HG02623 (cell line): ENCODE data around the gene MS4A18.

Experiments used
- ATAC-seq: cut with Tn5 transposase; IDR thresholded peaks from one replicate; pipeline ENCODE4 v1.9.1; 2021; ENCODE audit warnings: moderate library complexity; ENCODE audit not compliant: unreplicated experiment

Gene MS4A18

DNA sequence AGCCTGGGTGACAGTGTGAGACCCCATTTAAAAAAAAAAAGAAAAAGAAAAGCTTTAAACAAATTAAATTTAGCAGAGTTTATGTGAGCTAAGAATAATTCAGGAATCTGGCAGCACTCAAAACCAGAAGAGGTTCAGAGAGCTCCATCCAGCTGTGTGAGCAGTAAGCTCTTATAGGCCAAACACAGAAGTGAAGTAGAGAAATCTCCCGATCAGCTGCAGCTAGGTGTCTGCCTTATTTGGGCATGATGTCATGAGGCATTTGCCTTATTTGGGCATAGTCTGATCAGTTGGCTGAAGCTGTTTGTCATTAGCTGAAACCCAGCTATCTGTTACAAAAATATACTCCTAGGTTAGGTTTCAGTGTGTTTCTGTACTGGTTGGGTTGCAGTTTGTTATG, 40.4 kb downstream of the MS4A18 start:
- peak; percentile 41 for ATAC-seq

DNA sequence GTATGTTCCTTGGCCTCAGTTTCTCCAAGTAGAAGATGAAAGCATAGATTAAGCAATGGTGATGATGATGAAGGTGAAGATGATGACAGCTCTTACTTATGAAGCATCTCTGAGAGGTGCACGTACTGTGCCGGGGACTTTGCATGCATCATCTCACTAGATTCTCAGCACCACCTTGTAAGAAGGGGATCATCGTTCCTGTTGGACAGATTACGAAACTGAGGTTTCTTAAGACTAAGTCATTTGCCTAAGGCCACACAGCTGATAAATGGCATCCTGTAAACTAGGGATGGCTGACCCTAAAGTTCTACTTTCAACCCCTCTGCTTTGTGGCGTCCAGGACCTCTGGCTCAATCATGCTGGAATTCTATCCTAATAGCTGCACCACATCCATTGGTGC, 40.8 kb downstream of the MS4A18 start:
- no peak for ATAC-seq

DNA sequence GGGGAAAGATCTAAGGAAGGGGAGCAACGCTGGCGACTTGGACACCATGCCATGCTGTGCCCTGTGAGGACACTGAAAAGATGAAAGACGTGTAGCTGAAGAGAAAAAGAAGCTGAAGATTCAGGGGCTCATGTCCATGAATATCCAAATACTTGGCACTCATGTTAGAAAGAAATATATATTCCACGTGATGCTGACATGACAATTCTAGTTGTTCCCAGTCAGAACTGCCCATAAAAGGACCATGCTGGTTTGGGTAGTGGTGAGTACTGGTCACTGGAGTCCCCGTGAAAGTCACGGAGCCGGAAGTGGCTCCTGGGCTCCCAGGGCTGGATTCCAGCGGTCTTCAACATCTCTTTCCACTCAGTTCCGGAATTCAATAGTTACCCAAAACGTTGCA, 42.0 kb downstream of the MS4A18 start:
- no peak for ATAC-seq

DNA sequence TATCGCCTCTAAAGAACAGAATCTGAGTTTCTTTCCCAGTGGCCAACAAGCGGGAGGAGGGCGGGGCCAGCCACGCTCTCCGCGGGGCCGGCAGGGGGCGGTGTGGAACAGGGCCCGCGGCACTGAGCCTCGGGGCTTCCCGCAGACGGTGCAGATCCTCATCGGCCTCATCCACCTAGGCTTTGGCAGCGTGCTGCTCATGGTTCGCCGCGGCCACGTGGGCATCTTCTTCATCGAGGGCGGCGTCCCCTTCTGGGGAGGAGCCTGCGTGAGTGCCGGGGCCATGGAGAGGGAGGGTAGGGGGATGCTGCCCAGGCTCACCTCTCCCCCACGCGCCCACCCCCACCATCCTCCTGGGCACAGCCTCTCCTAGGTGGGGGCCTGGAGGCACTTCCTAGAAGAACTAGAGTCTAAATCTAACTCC, 42.9 kb downstream of the MS4A18 start:
- no peak for ATAC-seq

DNA sequence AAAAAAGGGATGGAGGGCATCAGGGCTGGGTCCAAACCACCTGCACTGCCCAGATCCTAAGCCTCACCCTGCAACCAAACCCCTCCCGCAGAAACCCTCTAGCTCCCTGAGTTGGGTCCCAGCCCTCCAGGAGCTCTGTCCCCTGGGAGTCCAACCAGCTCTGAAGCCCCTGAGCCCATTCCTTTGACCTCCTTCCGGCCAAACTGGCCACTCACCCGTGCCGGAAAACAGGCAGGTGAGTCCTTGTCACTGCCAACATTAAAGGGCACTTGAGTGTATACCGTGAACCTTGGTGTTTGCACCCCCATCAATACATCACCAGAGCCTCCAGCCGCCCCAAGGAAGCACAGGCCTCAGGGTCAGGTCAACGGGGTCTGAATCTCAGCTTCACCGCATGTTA, 43.7 kb downstream of the MS4A18 start:
- ATAC-seq, result no peak

DNA sequence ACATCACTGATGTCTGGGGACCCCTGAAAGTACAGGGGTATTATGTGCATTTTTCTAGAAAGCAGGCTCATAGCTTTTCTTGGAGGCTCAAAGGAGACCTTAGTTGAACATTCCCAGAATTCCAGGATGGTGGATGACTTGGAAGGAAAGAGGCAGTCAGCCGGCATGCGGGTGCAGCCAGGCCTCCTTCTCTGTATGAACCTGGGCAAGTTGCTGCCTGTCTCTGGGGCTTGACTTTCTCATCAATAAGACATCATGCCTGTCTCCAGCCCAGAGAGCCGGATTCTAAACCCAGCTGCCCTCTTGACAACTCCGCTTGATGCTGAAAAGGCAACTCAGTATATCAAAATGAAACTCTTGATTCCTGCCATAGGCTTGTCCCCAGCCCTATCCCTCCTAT, 44.8 kb downstream of the MS4A18 start:
- ATAC-seq, result no peak

DNA sequence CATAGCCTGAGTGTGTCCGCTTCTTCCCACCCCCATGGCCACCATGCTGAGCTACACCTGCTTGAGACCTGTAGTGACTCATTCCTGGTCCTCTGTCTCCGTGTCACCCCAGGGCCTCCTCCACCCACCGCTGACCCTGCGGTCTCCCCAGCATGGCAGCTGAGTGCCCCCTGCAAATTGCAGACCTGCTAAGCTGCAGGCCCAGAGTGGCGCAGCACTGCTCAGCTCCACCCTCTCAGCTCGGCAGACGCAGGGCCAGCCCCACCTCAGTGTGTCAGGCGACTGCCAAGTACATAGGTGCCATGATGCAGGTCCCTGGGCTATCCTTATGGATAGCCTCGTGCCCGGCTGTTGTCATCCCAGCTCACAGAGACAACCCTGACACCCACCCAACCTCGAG, 45.3 kb downstream of the MS4A18 start:
- no peak for ATAC-seq

DNA sequence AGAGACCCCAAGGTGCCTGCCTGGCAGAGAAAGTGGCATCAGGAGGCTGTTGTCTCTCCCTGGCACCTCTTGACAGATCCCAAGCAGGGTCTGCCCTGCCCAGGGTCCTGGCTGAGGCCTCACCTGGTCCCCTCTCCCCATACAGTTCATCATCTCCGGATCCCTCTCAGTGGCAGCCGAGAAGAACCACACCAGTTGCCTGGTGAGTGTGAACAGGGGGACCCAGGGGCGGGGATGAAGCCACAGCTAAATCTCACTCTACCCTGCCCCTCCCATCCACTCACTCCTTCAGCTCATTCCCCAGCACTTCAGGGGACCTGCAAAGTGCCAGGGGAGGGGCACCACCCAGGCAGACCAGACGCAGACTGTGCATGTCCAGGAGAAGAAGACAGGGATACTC, 46.6 kb downstream of the MS4A18 start:
- ATAC-seq, result no peak

DNA sequence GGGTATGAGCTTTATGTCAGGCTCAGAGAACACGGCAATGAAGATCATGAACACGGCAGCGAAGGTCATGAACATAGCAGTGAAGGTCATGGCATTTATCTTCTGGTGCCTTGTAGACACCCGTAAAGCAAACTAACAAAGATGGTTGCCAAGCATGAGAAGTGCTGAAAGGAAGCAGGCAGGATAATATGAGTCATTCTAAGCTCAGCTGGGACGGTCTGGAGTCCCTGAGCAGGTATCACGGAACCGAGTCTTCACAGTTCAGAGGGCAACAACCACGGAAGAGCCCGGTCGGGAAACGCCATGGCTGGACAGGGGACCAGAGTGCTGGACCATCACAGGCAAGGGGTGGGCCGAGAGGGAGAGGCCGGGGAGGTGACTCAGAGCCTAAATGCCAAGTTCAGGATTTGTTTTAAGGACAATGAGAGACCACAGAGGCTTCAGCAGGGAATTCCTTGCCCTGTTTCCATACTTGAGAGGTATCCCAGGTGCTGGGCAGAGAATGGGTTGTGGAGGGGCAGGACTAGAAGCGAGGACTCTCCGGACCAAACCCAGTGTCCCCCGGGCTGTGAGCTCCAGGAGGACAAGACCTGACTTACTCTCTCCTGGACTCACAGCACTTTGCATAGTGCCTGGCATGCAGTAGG, 47.5 kb downstream of the MS4A18 start:
- ATAC-seq, result no peak

DNA sequence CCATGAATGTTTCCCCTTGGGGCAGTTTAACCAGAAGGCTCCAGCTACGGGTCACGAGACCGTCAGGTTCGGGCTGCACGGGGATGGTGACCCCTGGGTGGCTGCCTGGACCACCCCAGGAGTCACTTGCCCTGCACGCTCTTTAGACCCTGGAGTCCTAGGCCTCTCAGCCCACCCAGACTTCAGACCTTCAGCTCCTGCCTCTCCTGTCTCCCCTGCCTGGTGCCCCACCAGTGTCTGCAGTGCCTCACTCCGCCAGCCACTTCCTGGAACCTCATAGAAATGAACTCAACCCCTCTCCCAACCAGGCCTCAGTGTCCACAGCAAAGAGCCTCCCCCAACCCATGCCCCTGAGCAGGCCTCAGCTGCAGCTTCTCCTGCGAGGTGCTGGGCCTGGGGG, 48.1 kb downstream of the MS4A18 start:
- no peak for ATAC-seq

DNA sequence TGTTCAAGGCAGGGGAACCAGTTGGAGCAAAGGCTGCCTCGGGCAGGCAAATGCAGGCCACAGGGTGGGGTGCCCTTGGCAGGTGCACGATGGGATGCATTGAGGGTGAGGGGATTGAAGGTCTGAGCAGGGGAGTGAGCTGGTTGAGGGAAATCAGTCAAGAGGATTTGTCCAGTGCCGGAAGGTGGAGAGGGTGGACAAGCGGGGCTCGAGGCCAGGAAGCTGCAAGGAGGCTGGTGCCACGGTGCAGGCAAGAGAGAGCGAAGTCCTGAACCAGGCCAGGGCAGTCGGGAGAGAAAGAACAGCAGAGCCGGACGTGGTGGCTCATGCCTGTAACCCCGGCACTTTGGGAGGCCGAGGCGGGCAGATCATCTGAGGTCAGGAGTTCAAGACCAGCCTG, 50.2 kb downstream of the MS4A18 start:
- ATAC-seq, result no peak

DNA sequence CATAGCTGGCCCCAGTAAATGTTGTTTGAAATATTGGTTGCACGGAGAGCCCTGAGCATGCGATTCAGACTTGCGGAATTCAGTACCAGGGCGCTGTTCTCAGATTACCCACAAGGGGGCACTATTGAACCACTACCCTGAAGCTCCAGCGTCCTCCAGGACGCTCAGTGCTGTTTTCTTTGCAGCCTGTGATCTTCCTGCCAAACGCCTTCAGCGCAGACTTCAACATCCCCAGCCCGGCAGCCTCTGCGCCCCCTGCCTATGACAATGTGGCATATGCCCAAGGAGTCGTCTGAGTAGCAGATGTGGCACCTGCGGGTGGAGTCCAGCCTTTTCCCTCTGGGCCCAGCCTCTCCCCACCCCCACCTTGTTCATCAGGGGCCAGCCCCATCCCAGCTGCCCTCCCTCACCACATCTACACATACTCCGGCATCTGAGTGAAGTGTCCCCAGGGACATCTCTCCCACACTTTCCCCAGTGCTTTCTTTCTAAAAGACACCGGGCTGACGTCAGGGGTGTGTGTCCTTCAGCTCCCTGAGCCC, 51.0 kb downstream of the MS4A18 start:
- peak; percentile 72 for ATAC-seq

DNA sequence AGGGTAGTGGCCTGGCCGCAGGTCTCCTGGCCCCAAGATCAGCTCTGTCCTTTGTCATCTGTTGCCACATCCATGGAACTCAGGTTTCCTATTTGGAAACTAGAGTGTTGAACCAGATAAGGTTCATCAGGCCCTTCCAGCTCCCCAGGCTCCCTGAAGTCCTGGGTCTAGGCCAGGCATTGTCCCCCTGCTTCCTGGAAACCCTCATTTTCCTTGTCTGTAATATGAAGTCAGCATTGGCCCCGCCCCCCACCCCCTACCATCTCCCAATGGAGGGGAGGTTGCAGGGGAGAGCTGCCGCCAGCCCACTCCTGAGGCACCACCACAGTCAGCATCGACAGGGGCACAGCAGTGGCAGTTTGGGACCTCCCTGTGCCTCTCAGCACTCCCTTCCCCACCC, 51.6 kb downstream of the MS4A18 start:
- ATAC-seq, result no peak

DNA sequence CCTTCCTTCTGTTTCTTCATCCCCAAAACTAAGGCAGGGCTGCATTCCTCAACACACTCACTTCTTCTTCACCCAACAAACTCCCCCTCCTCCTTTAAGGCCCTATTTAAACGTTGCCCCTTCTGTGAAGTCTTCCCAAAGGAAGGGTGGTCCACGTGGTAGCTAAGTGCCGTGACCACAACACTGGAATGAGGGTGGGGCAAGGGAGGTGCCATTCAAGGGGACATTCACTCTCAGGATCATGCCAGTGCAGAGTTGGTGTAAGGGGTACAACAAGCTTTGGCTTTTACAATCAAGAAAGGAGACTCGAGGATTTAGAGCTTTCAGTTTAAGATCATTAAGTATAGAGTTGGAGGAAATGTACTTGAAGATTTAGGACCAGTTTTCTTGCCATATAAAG, 52.6 kb downstream of the MS4A18 start:
- no peak for ATAC-seq

DNA sequence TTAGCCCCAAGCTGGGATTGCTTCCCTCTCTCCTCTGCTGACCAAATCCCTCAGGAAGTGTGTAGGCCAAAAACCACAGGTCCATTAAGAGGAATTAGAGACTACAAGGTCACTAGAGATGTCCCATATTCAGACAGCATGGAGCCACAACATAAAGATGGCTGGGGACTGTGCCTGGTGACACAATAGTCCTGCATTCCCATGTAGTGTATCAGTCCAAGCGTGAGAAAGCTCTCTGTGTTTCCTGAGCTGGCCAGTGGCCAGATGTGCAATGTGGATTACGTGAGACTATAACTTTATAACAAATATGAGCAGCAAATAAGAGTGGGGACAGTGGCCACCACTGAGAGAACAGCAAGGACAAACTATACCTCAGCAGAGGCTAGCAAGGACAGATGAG, 53.1 kb downstream of the MS4A18 start:
- no peak for ATAC-seq

DNA sequence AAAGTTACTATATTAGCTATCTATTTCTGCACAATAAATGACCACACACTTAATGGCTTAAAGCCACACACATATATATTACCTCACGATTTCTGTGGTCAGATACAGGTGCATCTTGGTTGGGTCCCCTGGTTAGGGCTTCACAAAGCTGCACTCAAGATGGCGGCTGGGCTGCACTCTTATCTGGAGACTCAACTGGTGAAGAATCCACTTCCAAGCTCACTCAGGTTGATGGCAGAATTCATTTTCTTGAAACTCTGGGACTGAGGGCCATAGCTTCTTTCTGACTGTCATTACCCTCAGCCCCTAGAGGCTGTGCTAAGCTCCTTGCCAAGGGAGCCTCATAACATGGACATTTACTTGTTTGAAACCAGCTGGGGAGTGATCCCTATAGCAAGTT, 55.5 kb downstream of the MS4A18 start:
- no peak for ATAC-seq

DNA sequence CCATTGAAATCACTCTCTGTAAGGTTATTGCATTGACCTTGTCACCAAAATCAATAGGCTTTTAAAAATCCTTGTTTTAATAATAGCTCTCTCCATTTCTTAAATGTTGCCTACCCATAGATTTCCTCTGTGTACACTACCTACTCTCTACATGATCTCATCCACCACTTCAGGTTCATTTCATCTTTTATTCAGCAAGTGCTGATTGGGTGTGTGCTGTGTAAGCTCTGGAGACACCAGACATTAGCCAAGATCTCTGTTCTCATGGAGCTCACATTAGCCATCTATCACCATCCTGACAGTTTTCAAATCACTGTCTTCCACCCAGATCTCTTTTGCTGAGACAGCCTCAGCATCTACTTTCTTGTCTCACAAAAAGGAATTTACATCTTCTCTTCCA, 56.3 kb downstream of the MS4A18 start:
- no peak for ATAC-seq

DNA sequence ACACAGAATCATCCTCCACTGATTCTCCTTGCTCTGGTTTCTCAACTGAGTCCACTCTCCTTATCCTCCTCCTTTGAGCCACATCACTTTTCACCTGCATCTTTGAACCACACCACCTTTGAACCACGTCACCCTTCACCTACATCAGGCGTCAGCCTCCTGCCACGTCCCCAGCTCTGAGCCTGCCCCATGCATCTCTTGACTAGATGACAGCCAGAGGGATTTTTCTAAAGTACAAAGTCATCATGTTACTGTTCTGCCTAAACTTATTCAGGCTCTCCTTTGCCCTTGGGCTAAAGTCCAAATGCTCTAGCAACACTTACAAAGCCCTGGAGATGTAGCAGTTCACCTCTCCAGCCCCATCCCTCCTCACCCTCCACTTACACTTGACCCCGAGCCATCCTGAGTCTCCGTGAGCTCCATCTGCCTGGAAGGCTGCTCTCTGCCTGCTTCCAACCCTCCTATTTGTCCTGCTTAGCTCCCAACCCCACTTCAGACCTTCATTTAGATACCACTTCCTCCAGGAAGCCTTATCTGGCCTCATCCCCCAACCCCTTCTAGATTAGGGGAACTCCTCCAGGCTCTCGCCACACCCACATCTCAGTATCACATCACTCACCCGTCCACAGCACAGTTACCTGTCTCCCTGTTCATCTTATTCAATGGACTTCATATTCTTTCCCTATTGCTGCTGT, 56.9 kb downstream of the MS4A18 start:
- no peak for ATAC-seq

DNA sequence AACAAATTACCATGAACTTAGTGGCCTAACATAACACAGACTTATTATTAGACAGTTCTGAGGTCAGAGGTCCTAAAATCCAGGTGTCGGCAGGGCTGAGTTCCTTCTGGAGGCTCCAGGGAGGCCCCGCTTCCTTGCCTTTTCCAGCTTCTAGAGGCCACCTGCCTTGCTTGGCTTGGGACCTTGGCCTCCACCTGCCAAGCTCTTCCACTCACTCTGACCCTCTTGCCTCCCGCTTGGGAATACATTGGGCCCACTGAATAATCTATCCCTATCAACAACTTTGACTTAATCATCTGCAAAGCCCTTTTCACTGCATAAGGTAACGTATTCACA, 57.4 kb downstream of the MS4A18 start:
- ATAC-seq, result no peak

DNA sequence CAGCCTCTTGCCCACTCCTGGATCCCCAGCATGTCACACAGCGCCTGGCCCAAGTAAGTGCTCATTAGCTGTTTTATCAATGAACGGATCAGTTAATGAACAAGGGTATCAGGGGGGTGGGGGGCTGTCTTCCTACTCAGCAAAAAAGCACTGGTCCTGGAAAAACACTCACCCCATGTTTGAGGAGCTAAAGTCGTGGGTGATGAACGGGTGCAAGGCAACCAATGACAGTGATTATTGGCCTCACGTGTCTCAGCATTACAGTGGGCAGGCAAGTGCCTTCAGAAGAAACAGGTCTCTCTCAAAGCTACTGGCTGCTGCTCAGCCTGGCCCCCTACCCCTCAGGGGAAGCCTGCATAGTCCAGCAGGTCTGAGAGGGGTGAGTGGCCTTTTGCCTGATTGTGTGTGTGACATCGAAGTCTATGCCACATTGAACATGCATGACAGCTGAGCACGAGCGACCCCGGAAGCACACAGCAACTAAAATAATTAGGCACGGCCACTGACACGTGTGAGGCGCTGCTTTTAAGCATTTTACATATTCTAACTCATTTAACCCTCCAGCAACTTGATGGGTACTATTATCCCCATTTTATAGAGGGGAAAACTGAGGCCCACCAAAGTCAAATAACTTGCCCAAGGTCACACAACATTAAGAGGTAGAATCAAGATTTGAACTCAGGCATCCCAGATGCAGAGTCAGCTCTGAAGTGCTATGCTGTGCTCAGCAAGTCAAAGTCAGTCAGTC, 58.0 kb downstream of the MS4A18 start:
- ATAC-seq, result no peak

DNA sequence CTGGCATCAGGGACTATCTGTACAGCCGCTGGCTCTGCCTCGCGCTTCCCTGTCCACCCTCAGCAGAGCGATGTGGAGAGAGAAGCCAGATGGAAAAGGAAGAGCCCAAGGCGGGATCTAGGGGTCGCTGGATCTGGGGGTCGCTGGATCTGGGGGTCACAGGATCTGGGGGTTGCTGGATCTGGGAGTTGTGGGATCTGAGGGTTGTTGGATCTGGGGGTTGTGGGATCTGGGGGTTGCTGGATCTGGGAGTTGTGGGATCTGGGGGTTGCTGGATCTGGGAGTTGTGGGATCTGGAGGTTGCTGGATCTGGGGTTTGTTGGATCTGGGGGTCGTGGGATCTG, 58.6 kb downstream of the MS4A18 start:
- no peak for ATAC-seq

DNA sequence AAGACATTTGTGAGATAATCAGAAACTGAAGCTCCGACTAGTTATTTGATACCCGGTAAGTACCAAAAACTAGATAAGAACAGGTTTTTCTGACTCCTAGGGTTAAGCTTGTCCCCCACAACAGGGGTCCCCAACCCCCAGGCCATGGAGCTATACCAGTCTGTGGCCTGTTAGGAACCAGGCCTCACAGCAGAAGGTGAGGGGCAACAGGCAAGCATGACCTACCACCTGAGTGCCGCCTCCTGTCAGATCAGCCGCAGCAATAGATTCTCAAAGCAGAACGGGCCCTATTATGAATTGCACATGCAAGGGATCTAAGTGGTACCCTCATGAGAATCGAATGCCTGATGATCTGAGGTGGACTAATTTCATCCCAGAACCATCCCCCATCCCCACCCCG, 59.4 kb downstream of the MS4A18 start:
- no peak for ATAC-seq
